Lung microvascular endothelial cell (primary cell): ENCODE results near the gene ONECUT3. TPM values are rescaled to one million over a fixed set of nuclear protein-coding genes. Genes with fewer than 3 reads are reported as not detected.
"Not testable (repeated sequence)": the region's sequence is repeated elsewhere in the genome, so short reads cannot be mapped to it uniquely, and the experiment has no call there.

ENCODE experiments used
- DNase-seq, 2 donors: peaks; one replicate each; pipeline versions ENCODE4 v3.0.0 to v3.0.0-alpha.2; 2010; ENCODE audit warnings: low read depth in 2 of 2
- total RNA-seq: library from RNA; depleted of rRNA; stranded (reverse); fragments of >200 nt; gene quantifications from 2 replicates; pipeline ENCODE4 v1.2.1, GENCODE V29; 2014

ONECUT3 gene
- total RNA-seq = not detected in 2 replicates

DNA sequence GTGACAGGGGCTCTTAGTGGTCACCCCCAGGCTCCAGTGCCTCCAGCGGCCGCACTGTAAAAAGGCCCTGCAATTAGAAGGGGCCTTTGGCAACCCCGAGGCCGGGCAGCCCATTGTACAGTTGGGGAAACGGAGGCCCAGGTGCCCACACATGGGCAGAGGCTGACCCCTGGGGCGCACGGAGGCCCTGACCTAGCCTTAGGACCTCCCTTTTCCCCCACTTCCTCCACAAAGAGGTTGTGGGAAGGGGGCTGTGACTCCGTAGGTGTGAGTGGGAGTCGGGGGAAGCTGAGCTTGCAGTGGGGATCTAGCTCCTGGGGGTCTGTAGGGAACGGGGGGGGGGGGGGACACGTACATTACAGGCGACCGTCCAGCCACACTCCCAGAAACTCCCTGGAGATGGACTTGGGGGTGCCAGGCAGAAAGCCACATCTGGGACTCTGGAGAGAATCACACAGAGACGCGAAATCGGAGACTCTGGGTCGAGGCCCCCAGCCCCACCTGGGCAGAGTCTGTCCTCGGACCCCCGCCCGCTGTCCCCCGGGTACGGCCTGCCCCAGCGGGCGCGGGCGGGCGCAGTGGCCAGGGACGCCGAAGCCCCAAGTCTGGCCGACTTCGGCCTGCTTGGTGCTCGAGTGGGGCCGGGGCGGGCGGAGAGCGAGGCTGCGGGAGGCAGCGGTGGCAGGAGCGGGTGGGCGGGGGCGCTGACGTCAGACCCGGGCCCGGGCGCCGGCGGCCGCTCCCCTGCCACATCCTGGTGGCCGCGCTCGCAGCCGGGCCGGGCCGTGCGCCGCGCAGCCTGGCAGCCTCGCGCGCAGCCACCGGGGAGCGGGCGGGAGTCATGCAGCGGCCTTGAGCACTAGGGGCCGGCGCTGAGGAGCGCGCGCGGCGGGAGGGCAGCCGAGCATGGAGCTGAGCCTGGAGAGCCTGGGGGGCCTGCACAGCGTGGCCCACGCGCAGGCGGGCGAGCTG, at the start of gene ONECUT3:
Gene ONECUT3, plus strand, starts transcription at position 750 of the 972 bp plus-strand sequence. Its CDS starts 157 bp downstream, at position 907.
- DNase-seq = no peak

- no peak for DNase-seq
These were observed 49.0 kb upstream of the ONECUT3 start for GRCh38 chr19:1704339-1704738.

- DNase-seq = no peak
These were observed 47.9 kb upstream of the ONECUT3 start for GRCh38 chr19:1705367-1705766.

GRCh38 chr19:1706646-1707045, 46.7 kb upstream of the ONECUT3 start:
- not testable (repeated sequence) for DNase-seq

GRCh38 chr19:1707240-1707639, 46.1 kb upstream of the ONECUT3 start:
- DNase-seq = no peak

DNA sequence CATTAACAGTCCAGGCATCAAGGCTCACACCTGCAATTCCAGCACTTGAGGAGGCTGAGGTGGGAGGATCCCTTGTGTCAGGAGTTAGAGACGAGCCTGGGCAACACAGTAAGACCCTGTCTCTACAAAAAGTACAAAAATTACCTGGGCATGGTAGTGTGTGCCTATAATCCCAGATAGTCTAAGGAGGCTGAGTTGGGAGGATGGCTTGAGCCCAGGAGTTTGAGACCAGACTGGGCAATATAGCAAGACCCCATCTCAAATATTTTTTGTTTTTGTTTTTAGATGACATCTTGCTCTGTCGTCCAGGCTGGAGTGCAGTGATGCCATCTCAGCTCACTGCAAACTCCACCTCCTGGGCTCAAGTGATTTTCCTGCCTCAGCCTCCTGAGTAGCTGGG, 40.1 kb upstream of the ONECUT3 start:
- DNase-seq = no peak

DNA sequence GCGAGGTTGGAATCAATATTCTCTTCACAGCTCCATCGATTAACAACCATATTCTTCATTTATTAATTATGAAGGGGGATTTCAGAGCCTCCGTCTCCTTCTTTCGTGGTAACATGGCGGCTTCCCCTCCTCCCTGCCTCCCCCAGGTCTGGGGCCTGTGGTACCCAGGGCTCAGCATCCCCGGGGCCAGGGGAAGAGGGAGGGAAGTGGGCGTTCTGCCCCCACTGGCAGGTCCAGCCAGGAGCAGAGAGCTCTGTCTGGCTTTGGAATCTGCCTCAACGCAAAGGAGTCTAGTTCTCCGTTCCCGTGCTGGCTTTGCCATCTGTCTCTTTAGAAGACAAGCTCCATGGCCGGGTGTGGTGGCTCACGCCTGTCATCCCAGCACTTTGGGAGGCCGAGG, 37.8 kb upstream of the ONECUT3 start:
- DNase-seq = no peak

DNA sequence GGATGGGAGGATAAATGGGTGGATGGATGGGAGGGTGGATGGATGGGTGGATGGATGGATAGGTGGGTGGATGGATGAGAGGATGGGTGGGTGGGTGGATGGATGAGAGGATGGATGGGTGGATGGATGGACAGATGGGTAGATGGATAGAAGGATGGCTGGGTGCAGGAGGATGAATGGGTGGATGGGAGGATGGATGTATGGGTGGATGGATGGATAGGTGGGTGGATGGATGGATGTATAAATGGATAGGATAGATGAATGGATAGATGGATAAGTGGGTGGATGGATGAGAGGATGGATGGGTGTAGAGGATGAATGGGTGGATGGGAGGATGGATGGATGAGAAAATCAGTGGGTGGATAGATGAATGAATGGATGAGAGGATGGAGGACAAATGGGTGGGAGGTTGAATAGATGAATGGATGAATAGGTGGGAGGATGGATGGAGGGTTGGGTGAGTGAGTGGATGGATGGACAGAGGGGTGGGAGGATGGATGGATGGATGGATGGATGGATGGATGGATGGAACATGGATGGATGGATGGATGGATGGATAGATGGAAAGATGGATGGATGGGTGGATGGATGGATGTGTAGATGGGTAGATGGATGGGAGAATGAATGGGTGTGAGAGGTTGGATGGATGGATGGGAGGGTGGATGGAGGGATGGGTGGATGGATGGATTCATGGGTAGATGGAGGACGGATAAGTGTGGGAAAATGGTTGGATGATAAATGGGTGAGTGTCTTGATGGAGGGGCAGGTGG, 35.9 kb upstream of the ONECUT3 start:
- no peak for DNase-seq

GRCh38 chr19:1717970-1718264, 35.4 kb upstream of the ONECUT3 start:
- no peak for DNase-seq

GRCh38 chr19:1718420-1719291, 34.6 kb upstream of the ONECUT3 start:
- DNase-seq = no peak

DNA sequence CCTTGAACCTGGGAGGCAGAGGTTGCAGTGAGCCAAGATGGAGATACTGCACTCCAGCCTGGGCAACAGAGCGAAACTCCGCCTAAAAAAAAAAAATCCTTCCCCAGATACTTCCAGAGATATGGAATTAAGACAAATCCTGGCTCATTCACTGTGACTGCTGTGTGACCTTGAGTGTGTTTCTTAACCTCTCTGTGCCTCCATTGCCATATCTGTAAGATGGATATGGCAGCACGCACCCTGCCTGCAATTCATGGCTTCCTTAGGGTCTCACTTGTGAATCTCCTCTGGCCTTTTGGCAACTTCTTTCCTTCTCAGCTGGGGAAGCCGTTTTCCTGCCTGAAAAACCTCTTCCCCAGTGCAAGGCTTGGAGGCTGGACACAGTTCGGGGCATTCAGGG, 33.8 kb upstream of the ONECUT3 start:
- DNase-seq = no peak

- DNase-seq = no peak
These were observed 33.1 kb upstream of the ONECUT3 start for GRCh38 chr19:1720237-1720636.

DNA sequence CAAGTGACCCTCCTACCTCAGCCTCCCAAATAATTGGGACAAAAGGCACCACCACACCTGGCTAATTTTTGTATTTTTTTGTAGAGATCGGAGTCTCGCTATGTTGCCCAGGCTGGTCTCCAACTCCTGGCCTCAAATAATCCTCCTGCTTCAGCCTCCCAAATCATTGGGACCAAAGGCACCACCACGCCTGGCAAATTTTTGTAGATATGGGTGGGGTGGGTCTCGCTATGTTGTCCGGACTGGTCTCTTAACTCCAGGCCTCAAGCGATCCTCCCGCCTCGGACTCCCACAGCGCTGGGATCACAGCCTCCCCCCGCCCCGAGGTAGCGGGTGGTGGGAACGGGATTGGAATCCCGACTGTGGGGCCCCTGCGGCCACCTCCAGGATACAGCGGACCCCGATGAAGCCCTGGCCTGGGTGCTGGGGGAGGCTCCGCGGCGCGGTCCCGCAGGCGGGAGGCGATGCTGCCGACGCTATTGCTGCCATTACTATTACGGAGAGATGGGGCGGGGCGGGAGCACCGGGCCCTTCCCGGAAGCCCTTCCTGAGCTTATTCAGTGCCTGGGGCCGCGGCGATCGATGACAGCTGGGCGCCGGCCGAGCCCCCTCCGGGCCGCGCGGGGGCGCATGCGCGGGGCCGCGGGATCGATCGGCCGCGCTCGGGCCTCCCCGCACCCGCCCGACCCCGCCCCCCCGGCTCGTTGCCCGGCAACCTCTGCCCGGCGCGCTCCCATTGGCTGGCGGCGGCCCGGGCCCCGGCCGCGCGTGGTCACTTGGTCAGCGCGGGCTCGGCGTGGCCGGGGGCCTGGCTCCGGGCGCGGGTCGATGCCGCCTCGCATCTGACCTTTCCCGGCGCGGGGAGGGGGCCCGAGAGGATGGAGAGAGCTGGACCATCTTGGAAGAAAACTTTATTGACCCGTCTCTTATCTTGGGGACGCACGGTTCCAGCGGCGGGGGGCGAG, 27.9 kb upstream of the ONECUT3 start:
- DNase-seq = peak; percentile 38 to 64

DNA sequence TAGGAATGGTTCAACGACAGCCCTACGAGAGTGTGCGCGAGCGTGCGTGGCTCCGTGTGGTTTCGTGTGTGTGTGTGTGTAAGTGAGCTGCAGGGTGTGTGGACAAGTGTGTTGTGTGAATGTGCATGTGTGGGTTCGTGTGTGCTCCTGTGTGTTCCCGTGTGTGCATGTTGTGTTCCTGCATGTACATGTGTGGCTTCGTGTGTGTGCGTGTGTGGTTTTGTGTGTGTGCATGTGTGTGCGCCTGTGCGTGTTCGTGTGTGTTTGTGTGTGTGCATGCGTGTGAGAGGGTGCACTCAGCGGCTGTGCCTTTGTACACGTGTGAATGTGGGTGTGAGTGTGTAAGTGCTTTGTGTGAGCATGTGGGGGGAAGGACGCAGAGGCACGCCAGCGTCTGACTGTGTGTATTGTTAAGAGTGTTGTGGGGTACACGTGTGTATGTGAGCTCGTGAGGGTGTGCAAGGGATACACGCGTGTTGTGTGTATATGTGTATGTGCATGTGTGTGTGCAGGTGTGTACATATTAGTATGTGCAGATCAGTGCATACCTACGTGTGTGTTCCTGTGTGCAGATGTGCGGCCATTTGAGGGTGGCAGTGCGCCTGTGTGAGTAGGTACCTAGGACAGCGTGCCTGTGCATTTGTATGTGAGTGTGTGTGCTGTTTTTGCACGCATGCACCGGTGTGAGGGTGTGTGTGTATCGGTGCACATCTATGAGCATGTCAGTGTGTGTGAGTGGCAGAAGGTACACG, 24.3 kb upstream of the ONECUT3 start:
- DNase-seq = no peak

DNA sequence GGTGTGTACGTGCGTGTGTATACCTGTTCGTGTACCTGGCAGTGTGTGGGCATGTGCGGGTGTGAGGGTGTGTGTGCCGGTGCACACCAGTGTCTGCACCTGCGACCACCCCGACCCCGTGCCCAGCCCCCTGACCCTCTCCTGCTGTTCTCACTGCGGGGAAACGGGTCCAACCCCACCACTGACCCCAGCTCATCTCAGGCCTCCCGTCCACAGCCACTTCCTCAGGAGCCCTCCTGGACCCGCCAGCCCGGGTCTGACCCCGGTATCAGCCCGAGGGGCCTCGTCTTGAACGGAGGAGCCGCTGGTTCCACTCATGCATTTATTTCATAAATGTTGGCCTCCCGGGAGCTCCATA, 23.8 kb upstream of the ONECUT3 start:
- DNase-seq = no peak

DNA sequence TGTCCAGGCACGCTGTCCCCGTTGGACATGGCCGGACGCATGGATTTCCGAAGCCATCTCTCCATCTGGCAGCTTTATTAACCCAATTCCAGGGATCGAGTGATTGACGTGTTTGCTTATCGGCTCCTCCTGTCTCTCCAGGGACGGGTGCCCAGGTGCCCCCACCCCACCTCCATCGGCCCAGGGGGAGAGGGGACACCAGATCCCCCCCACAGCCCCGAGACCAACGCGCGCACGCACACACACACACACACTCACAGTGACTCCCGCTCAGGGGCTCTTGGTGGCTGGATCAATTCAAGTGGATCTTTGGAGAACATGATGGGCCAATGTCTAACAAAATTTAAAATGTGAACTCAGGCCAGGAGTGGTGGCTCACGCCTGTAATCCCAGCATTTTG, 23.1 kb upstream of the ONECUT3 start:
- DNase-seq = no peak

DNA sequence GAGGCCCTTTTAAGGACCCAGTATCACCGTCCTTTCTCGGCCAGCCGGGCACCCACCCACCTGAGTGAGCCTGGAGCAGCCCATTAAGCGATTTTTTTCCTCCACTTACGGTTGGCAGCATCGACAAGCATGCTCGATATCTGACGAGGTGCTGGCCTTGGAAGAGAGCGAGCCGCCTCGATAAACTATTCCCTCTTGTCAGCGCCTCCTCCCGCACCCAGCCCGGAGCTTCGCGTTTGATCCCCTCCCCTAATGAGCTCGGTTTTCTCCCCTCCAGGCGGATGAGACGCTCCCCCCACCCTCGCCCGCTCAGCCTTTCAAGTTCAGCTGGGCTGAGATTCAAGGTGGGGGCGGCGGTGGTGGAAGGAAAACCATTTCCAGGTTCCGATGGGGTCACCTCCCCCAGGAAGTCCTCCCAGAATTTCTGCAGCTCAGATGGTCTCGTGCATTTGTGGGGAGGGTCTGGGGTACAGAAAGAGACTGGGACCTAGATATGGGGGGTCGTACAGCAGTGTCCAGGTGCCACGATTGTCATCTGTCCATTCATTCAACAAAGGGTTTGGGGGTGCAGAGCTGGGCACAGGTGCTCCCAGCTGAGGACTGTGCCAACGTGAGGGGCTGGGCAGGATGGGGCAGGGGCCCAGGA, 18.9 kb upstream of the ONECUT3 start:
- no peak for DNase-seq

DNA sequence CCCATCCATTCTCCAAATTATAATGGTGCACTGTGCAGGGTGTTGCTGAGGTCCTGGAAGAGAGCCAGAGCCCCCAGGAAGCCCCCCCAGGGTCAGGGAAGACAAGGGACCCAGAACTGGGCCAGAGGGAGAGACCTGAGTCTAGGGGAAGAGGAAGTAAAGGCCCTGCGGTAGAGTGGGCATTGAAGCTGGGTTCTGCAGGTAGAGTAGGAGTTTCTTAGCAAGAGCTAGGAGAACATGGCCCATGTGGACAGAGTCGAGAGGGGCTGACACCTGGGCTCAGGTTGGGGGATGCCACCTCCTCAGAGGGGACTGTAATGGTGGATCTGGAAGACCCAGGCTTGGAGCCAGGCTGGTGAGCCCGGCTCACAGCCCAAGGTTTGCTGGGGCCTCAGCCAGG, 17.0 kb upstream of the ONECUT3 start:
- DNase-seq = no peak

DNA sequence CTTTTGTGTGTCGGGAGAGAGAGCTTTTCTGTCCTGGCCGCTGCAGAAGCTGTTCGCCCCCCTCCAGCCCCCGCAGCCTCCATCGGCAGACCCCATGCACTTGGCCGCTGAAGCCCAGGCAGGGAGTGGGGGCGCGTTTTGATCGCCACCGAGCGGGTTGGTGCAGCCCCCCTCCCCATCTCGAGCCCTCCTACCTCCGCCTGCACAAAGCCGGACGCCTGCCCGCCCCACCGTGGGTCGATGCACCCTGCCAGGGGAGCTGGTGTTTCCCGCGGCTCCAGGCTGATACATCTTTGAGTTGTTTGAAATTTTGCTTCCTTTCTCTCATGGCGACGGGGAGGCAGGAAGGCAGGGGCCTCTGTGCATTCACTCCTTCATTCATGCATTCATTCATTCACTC, 16.4 kb upstream of the ONECUT3 start:
- no peak for DNase-seq
